Measurements from ENCODE around the gene DHX38. TPM values are rescaled to one million over a fixed set of nuclear protein-coding genes. Genes with fewer than 3 reads are reported as not detected.

The DHX38 gene
- total and polyA plus RNA-seq, 2 donors (not counting 3 experiments of a cell fraction or from before 2014, with no cell fraction given) = 47.3 to 78.6 TPM

DNA sequence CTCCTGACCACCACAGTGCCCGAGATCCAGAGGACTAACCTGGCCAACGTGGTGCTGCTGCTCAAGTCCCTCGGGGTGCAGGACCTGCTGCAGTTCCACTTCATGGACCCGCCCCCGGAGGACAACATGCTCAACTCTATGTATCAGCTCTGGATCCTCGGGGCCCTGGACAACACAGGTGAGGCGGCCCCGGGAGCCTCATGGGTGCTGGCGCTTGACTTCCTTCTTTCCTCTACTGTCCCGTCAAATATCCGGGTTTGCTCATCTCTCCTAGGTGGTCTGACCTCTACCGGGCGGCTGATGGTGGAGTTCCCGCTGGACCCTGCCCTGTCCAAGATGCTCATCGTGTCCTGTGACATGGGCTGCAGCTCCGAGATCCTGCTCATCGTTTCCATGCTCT lies 13.7 kb downstream of the DHX38 start:
- peaks cover 33 to 84% of the 10 kb centered on the region in 2 experiments for H3K36me3 ChIP-seq (ENCODE audit: control insufficient read depth in 2 of 2, extremely low read depth in 1 of 2, insufficient read depth in 2 of 2, low read length in 2 of 2)
- no peaks in the 10 kb centered on the region for H3K9me1 ChIP-seq (replicated peaks; ENCODE audit: control insufficient read depth, extremely low read depth, insufficient read depth, low read length)
- H3K4me1 ChIP-seq (ENCODE audit: control insufficient read depth, extremely low read depth, insufficient read depth, low read length) = no peaks in the 10 kb centered on the region
- no peaks in the 10 kb centered on the region for H3K79me2 ChIP-seq (ENCODE audit: control insufficient read depth, insufficient read depth, low read length)
- H3K4me3 ChIP-seq (replicated peaks in 1 of 3; ENCODE audit: insufficient read depth in 1 of 3, low read depth in 1 of 3, low read length in 3 of 3) = no peak overlapping the region
- no peak overlapping the region for H3K4me2 ChIP-seq (ENCODE audit: insufficient read depth, low read length)
- no peaks in the 10 kb centered on the region for H3K9me3 ChIP-seq (replicated peaks; ENCODE audit: control insufficient read depth, insufficient read depth, low read length)
- H2AFZ ChIP-seq (ENCODE audit: low read depth, low read length) = no peak overlapping the region
- H4K20me1 ChIP-seq (replicated peaks; ENCODE audit: control insufficient read depth, extremely low read depth, insufficient read depth, low read length) = no peaks in the 10 kb centered on the region
- intact Hi-C loops (cut with micrococcal nuclease) = no loop called here
- CTCF ChIA-PET = no interaction called here
- DNase-seq (ENCODE audit: low read depth, low spot score) = no peak
- H3K9ac ChIP-seq (replicated peaks; ENCODE audit: extremely low read depth, insufficient read depth, low read length) = no peak overlapping the region
- POLR2A ChIA-PET = no interaction called here
- no peak for FAIRE-seq
- H3K27ac ChIP-seq (ENCODE audit: insufficient read depth, low read depth, low read length) = no peak overlapping the region
- TF ChIP-seq EZH2 (IDR thresholded peaks at IDR 0.05; ENCODE audit: borderline replicate concordance, low read depth, low read length, severe bottlenecking) (no peak), JUN (IDR thresholded peaks at IDR 0.05; ENCODE audit: borderline replicate concordance, insufficient read depth, insufficient read length, low read depth) (no peak), MAX (IDR thresholded peaks at IDR 0.05; ENCODE audit: insufficient read depth, insufficient read length) (no peak), POLR2AphosphoS5 (IDR thresholded peaks at IDR 0.05; ENCODE audit: insufficient read depth, low read depth, low read length) (no peak), FOS (IDR thresholded peaks at IDR 0.05; ENCODE audit: borderline replicate concordance, insufficient read depth, low read length) (no peak), GATA2 (IDR thresholded peaks at IDR 0.05; ENCODE audit: insufficient read depth, insufficient read length, low read depth, low read length) (no peak), POLR2A (IDR thresholded peaks at IDR 0.05; ENCODE audit: low read depth, low read length) (no peak), MYC (IDR thresholded peaks at IDR 0.05; ENCODE audit: low read depth, low read length) (no peak)
- TF ChIP-seq, protein P1, sequence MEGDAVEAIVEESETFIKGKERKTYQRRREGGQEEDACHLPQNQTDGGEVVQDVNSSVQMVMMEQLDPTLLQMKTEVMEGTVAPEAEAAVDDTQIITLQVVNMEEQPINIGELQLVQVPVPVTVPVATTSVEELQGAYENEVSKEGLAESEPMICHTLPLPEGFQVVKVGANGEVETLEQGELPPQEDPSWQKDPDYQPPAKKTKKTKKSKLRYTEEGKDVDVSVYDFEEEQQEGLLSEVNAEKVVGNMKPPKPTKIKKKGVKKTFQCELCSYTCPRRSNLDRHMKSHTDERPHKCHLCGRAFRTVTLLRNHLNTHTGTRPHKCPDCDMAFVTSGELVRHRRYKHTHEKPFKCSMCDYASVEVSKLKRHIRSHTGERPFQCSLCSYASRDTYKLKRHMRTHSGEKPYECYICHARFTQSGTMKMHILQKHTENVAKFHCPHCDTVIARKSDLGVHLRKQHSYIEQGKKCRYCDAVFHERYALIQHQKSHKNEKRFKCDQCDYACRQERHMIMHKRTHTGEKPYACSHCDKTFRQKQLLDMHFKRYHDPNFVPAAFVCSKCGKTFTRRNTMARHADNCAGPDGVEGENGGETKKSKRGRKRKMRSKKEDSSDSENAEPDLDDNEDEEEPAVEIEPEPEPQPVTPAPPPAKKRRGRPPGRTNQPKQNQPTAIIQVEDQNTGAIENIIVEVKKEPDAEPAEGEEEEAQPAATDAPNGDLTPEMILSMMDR (IDR thresholded peaks at IDR 0.05; ENCODE audit: extremely low read depth in 1 of 2, insufficient read depth in 1 of 2, low read depth in 1 of 2, low read length in 2 of 2) = no peak
- dilution Hi-C loops (cut with MboI; ENCODE audit: extremely low pct_ligation_motif_present, low sequenced_read_pairs) = no loop called here
- no peaks in the 10 kb centered on the region for H3K27me3 ChIP-seq (ENCODE audit: control insufficient read depth in 2 of 2, insufficient read depth in 2 of 2, low read length in 2 of 2)
- BruUV-seq (replicated peaks) = no TSS peak
